Right lobe of liver (tissue), 6 donors: ENCODE results near the gene ZNF302. TPM values are rescaled to one million over a fixed set of nuclear protein-coding genes. Genes with fewer than 3 reads are reported as not detected.

Source experiments
- ATAC-seq, 4 donors: fragments of 200-7000 bp; cut with Tn5 transposase; one replicate each; pipeline ENCODE4 v1.9.1; 2020; ENCODE audit warnings: mild to moderate bottlenecking in 4 of 4, moderate library complexity in 4 of 4
- DNase-seq, 3 donors: peaks; one replicate each; pipeline ENCODE4 v3.0.0-alpha.2; 2020
- H3K27ac ChIP-seq, 3 donors: fragments of 200-600 bp; one replicate each; pipeline ENCODE4 v1.8.0; 2022
- H3K27me3 ChIP-seq, 2 donors: fragments of 200-600 bp; one replicate each; pipeline ENCODE4 v1.8.0; 2022
- H3K36me3 ChIP-seq, 4 donors: fragments of 200-600 bp; sonication (generic) in 1 of 4; one replicate each; pipeline versions ENCODE4 v1.5.1 to v1.8.0; 2017 to 2022; ENCODE audit warnings: control low read depth in 1 of 4
- H3K4me1 ChIP-seq, 4 donors: fragments of 200-600 bp; sonication (generic) in 1 of 4; one replicate each; pipeline versions ENCODE4 v1.5.1 to v1.8.0; 2017 to 2022; ENCODE audit warnings: control low read depth in 1 of 4
- H3K4me3 ChIP-seq, 3 donors: fragments of 200-600 bp; one replicate each; pipeline ENCODE4 v1.8.0; 2022
- H3K9me3 ChIP-seq, 4 donors: fragments of 200-600 bp; sonication (generic) in 1 of 4; one replicate each; pipeline versions ENCODE4 v1.5.1 to v1.8.0; 2017 to 2022; ENCODE audit warnings: control low read depth in 1 of 4
- POLR2A ChIP-seq: fragments of 450-650 bp; IDR thresholded peaks from one replicate; pipeline ENCODE4 v1.6.1; 2017; ENCODE audit warnings: antibody characterized with exemption, mild to moderate bottlenecking
- WGBS: methylation state at CpG from one replicate; pipeline ENCODE4 v1.1.6; 2018; ENCODE audit warnings: low coverage, low lambda C conversion rate; ENCODE audit not compliant: insufficient coverage; ENCODE audit errors: missing lambda C conversion rate; 5-methylcytosine and 5-hydroxymethylcytosine counted together
- intact Hi-C, 2 donors: fragments of 100-400 bp; cut with DNase I; formaldehyde crosslinking; loops; one replicate each; pipeline versions ENCODE4 v1.11.2 to v1.14.1; 2022
- total RNA-seq, 6 experiments: library from RNA; depleted of rRNA in 2 of 6; stranded (reverse); fragments of >200 nt in 2 of 6; fragmentation: NEBNext Ultra II Directional in 3 of 6; extraction: Animal tissue kit (Norgen Biotek cat#: 25700) in 3 of 6; gene quantifications; one replicate each; pipeline versions ENCODE4 v1.1.0 to v1.2.4, GENCODE V29; 2016 to 2023
- TF ChIP-seq, protein P1 (sequence below), 4 donors: fragments of 200-600 bp in 3 of 4; fragments of 450-650 bp in 1 of 4; IDR thresholded peaks; one replicate each; pipeline versions ENCODE4 v1.5.1 to v1.8.0; 2016 to 2022; ENCODE audit warnings: antibody characterized with exemption in 4 of 4, mild to moderate bottlenecking in 2 of 4
- donor health status: DM: no; HTN: yes; CAD: no.
- donor health status: DM: no; HTN: no; CAD: no.
- donor health status: DM: no; HTN: no; CAD: no.
- donor health status: DM: no; HTN: yes; CAD: no.
- donor health status: DM: no; HTN: yes; CAD: no.

The ZNF302 gene
- total RNA-seq, 6 experiments from 2014 or later: 7.3 to 14.5 (median 10.1) TPM

- TF ChIP-seq, protein P1, sequence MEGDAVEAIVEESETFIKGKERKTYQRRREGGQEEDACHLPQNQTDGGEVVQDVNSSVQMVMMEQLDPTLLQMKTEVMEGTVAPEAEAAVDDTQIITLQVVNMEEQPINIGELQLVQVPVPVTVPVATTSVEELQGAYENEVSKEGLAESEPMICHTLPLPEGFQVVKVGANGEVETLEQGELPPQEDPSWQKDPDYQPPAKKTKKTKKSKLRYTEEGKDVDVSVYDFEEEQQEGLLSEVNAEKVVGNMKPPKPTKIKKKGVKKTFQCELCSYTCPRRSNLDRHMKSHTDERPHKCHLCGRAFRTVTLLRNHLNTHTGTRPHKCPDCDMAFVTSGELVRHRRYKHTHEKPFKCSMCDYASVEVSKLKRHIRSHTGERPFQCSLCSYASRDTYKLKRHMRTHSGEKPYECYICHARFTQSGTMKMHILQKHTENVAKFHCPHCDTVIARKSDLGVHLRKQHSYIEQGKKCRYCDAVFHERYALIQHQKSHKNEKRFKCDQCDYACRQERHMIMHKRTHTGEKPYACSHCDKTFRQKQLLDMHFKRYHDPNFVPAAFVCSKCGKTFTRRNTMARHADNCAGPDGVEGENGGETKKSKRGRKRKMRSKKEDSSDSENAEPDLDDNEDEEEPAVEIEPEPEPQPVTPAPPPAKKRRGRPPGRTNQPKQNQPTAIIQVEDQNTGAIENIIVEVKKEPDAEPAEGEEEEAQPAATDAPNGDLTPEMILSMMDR (IDR thresholded peaks at IDR 0.05): no peak
- no peak for TF ChIP-seq POLR2A
- DNase-seq: no peak
- H3K27me3 ChIP-seq: no peaks in the 10 kb centered on the region
- intact Hi-C loops: no loop called here
- 36% methylated on average over 6 of the region's 10 CpGs for WGBS
- peaks cover 0 to 5% (median 0%) of the 10 kb centered on the region in 4 donors for H3K4me1 ChIP-seq
- peak; percentile 54 to 82 (median 75) for ATAC-seq
- H3K4me3 ChIP-seq: no peak overlapping the region
- H3K36me3 ChIP-seq: no peaks in the 10 kb centered on the region
- no peaks in the 10 kb centered on the region for H3K9me3 ChIP-seq
- no peak overlapping the region for H3K27ac ChIP-seq
These were observed 32.5 kb upstream of the ZNF302 start for GRCh38 chr19:34644991-34645461.

GRCh38 chr19:34645551-34645950, 31.9 kb upstream of the ZNF302 start:
- Histone ChIP-seq H3K36me3 (no peaks in the 10 kb centered on the region), H3K27ac (no peak overlapping the region), H3K27me3 (no peaks in the 10 kb centered on the region), H3K4me3 (no peak overlapping the region), H3K9me3 (no peaks in the 10 kb centered on the region), H3K4me1 (peaks cover 0 to 5% (median 0%) of the 10 kb centered on the region in 4 donors)
- no peak for DNase-seq
- WGBS: 33% methylated on average over 4 of the region's 5 CpGs
- intact Hi-C loops: no loop called here
- no peak for TF ChIP-seq POLR2A
- TF ChIP-seq, protein P1 (IDR thresholded peaks at IDR 0.05): no peak
- peak in 3 of 4 donors; percentile 34 to 42 (median 36) for ATAC-seq

DNA sequence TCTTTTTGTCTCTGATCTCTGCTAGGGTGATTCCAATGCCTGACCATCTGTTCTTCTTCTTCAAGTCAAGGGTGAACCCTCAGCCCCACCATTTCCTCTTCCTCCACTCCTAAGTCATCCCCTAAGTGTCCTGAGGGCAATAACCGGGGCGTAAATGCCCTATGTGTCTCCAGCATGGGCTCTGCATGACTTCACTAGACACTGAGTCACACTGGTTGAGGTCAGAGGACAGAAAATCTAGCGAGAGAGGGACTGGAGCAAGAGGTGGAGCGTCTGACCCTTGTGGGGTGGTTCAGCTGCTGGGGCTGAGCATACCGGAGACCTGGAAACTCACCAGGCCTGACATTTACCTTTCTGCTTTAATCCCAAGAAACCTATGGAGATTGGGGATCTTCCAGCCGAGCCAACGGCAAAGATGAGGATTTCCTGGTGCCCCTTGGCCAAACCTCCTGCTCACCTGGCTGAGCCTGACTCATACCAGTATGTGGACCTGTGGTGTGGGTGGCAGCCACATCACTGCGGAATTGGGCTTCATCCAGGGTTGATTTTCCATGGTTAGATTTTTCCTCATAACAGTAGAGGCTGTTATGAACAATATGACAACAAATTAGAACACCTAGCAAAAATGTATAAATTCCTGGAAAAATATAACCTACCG, 27.5 kb upstream of the ZNF302 start:
- no peaks in the 10 kb centered on the region for H3K36me3 ChIP-seq

GRCh38 chr19:34651747-34652146, 25.7 kb upstream of the ZNF302 start:
- H3K27ac ChIP-seq: no peak overlapping the region
- peaks cover 0 to 18% (median 5%) of the 10 kb centered on the region in 4 donors for H3K4me1 ChIP-seq
- H3K4me3 ChIP-seq: no peak overlapping the region
- intact Hi-C loops: no loop called here
- H3K9me3 ChIP-seq: peaks cover 0 to 12% (median 0%) of the 10 kb centered on the region in 4 donors
- TF ChIP-seq, protein P1 (IDR thresholded peaks at IDR 0.05): no peak
- no peak for TF ChIP-seq POLR2A
- DNase-seq (no peak), ATAC-seq (no peak)
- no peaks in the 10 kb centered on the region for H3K27me3 ChIP-seq
- no peaks in the 10 kb centered on the region for H3K36me3 ChIP-seq
- WGBS: 59% methylated on average over 2 of the region's 2 CpGs

More for the DNA sequence above, 27.5 kb upstream of the ZNF302 start:
- DNase-seq (no peak), ATAC-seq (no peak)
- Histone ChIP-seq H3K4me3 (no peak overlapping the region), H3K4me1 (peaks cover 0 to 8% (median 0%) of the 10 kb centered on the region in 4 donors), H3K9me3 (peaks cover 0 to 12% (median 0%) of the 10 kb centered on the region in 4 donors), H3K27ac (no peak overlapping the region), H3K27me3 (no peaks in the 10 kb centered on the region)
- intact Hi-C loops: no loop called here
- TF ChIP-seq, protein P1 (IDR thresholded peaks at IDR 0.05): no peak
- no peak for TF ChIP-seq POLR2A
- WGBS: 91% methylated on average over 8 of the region's 9 CpGs
